HG03025 (cell line): ENCODE data around the gene JAKMIP1.

Experiments
- ATAC-seq: cut with Tn5 transposase; IDR thresholded peaks from one replicate; pipeline ENCODE4 v1.9.1; 2021; ENCODE audit warnings: mild to moderate bottlenecking, moderate library complexity; ENCODE audit not compliant: unreplicated experiment, low FRiP score

JAKMIP1 gene

GRCh38 chr4:6049278-6049677 is 151.1 kb downstream of the JAKMIP1 start:
- no peak for ATAC-seq

DNA sequence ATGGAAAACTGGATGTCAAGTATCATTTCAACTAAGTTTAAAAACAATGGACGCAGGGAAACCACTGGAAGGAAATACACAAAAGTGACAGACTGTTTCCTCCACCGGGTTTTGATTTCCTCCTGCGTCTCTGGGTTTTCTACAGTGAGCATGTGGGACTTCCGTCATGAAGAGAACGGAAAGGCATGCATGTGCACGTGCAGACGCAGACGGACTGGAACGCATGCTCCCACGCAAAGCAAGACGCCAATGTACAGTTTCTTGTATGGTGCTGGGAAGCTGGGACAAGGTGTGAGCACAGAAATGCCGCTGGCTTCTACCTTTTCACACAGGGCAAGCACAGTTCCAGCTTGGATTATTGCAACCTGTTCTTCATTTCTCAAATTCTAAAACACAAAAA is 151.8 kb downstream of the JAKMIP1 start:
- no peak for ATAC-seq

DNA sequence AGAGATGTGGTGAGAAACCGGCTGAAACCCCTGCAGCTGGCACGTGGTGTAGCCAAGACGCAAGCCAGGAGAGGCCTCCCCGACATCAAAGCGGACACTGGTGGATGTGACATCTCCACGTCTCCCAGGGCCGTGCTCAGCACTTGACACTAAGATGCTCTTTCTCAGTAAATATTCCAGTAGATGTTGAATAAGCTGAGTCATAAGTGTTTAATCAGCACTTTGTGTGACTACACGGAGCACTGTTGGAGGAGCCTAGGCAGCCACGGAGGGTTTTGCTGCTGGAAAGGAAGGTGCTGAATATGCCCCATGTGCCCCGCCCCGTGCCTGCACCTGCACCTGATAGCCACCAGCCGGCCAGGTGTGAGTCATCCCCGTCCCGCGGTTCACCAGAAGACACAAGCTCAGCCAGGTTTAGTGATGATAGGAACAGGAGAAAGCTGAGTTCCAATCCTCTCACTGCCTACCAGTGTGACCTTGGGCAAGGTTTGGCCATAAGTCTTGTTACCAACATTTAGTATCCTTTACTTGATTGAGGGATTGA is 153.1 kb downstream of the JAKMIP1 start:
- ATAC-seq = no peak

DNA sequence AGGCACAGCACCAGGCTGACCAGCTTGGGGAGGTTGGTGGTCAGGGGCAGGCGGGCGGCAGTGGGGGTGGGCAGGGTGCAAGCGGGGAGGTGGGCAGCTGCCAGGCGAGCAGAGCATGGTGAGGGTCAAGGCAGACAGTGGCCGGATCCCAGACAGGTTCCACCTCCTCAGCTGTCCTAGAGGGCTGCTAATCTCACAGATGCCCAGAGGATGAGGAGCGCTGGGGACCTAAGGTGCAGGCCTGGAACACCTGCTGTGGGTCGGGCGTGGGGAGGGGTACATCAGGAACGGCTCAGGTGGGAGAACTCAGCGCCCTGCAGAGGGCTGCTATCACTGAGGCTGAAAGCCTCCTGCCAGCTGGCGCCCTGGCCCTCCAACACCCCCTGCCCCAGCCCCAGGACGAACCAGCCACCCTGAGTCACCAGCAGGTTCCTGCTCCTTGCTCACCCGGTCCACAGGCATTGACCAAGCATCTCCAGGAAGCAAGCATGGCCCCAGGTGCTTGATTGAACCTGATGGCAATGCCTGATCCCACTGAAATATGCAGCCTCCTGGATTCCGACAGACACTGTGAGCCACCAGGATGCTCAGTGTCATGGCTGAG is 153.7 kb downstream of the JAKMIP1 start:
- no peak for ATAC-seq

DNA sequence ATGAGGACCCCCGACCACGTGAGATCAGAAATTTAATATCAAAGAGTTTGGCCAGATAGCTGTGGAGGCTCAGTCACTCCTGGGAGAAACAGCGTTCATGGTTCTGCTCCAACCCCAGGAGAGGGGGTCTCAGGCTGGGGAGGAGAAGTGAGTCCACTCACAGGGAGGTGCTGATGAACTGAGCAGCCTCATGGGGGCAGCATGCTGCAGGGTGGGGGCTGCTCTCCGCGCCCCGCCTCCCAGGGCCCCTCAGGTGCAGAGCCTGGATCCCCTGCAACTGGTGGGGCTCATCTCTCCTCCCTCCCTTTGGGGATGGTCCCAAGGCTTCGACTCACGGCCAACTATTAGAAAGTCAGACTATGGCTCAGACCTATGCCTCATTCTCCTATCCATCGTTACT is 155.5 kb downstream of the JAKMIP1 start:
- no peak for ATAC-seq

DNA sequence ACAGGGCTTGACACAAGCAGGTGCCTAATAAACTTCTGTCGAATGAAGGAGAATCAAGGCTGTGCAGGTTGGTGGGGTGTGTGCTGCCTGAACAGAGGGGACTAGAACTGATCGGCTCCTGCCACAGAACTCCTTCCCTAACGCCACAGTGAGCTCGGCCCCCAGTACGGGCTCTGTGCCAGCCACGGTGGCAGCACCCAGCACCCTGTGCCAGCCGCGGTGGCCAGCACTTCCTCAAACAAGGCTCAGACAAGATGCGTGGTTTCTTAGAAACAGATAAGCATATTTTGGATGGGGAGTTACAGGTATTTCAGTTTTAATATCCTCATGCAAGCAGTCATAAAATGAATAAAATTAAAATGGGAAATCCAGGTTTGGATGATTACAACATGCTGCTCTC is 156.1 kb downstream of the JAKMIP1 start:
- no peak for ATAC-seq

DNA sequence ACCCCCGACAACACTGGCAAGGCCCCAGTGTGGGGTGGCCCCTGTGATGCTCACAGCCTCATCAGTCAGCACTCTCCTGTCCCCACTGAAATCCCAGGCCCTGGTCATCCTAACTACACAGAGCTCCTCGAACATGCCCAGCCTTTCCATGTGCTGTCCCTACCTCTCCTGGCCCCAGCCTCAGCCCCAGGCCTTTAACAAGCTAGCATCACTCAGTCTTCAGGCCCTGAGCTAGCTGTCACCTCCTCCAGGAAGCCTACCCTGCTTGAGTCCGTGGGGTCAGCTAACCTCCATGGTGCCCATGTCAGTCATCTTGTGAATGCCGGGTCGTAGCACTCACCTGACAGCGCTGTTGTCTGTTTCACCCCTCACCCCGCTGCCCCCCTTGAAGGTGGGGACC is 156.5 kb downstream of the JAKMIP1 start:
- ATAC-seq = no peak

DNA sequence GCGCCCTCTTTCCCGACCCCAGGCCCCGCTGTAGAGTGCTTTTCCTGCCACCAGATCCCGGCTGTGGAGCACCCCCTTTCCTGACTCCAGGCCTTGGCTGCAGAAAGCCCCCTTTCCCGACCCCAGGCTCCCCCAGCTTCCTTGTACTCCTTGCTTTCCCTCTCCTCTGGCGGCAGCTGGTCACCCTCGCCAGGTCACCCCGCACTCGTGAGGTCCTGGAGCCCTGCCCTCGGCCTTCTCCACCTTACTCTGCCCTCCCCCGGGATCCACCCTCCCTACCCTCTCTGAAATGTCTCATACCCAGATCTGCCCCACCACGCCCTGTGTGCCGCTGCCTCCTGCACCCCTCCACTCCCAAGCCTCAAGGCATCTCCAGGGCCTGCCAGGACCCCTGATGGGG is 157.2 kb downstream of the JAKMIP1 start:
- ATAC-seq = no peak

- no peak for ATAC-seq
Measured at GRCh38 chr4:6042293-6043063, 157.9 kb downstream of the JAKMIP1 start.

DNA sequence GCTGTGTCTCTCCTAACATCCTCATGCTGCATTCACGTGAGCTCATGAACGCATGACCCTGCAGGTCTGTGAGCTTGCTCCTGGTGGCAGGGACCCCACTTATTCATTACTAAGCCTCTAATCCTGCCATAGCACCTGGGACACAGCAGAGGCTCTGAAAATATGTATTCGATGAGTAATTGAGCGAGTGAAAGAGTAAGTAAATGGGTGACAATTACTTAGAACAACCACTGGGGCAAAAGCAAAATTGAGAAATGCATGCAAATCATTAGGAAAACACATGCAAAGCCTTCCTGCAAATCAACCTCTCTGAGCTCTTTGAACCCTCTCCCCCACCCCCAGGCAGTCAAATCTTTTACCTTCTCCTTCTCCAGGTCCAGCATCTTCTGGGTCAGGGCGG is 158.5 kb downstream of the JAKMIP1 start:
- ATAC-seq = no peak

DNA sequence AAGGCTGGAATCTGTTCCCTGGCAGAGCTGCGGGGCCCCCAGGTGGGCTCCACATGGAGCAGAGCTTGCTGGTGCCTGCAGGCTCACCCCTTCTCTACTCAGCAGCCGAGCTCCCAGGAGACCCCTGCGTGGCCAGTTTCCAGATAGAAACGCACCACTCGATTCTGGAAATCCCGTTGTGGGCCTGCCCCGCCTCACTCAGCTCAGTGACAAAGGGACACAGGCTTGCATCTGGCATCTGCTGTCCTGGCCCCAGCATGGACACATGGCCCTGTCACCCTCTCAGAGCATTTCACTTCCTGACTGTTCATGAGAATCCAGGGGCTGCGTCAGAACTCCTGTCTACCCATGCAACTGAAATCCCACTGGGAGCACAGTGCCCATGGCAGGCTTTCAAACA is 161.6 kb downstream of the JAKMIP1 start:
- no peak for ATAC-seq

DNA sequence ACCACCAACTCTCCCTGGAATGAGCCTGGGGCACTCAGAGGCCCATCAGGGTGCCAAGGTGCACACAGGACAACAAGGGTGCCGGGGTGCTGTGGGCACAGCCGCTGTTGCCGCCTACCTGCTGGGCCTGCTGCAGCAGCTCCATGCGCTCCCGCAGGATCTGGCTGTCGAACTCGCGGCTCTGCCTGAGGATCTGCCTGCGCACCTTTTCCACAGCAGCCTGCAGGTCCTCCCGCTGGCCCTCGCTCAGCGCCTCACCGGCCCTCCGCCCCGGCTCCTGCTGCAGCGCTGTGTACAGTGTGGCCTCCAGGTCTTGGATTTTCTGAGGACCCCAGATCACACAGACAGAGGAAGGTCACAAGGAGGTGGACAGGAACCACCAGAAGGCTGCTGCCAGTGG is 164.6 kb downstream of the JAKMIP1 start:
- no peak for ATAC-seq

GRCh38 chr4:6033381-6033780 is 167.0 kb downstream of the JAKMIP1 start:
- ATAC-seq = no peak

- ATAC-seq = no peak
Measured at GRCh38 chr4:6032249-6033244, 167.8 kb downstream of the JAKMIP1 start.

- ATAC-seq = no peak
Measured at GRCh38 chr4:6031846-6032245, 168.5 kb downstream of the JAKMIP1 start.

DNA sequence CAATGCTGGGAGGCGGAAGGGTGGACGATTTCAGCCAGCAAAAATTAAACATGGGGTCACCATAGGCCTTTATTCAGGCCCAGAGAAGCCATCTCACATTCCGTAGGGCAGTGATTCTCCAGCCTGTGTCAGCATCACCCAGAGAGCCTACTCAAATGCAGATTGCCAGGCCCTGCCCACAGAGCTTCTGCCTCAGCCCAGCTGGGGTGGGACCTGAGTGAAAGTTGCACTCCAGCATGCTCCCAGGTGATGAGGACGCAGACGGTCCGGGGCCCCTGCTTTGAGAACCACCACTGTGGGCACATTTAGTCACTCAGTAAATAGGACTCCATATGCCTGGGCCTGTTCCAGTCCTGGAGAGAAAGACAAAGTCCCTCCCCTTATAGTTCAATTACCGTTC is 169.7 kb downstream of the JAKMIP1 start:
- ATAC-seq = no peak

DNA sequence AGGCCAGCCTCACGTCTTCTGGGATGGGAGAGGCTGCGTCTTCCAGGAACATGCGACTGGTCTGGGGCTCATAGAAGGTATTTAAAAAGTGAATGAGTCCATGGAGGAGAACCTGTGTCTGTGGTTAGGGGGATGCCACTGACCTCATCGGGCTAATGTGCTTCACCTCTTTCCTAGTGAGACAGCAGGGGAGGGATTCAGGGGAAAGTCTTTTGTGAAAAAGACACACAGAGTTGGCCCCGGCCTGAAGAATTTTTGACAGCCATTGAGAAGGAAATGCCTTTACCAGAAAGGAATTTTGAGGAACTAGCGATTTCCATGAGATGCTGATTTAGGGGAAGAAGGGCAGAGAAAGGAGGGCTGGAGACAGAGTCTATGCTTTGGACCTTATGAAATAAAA is 171.1 kb downstream of the JAKMIP1 start:
- no peak for ATAC-seq

GRCh38 chr4:6028168-6028567 is 172.2 kb downstream of the JAKMIP1 start:
- no peak for ATAC-seq

DNA sequence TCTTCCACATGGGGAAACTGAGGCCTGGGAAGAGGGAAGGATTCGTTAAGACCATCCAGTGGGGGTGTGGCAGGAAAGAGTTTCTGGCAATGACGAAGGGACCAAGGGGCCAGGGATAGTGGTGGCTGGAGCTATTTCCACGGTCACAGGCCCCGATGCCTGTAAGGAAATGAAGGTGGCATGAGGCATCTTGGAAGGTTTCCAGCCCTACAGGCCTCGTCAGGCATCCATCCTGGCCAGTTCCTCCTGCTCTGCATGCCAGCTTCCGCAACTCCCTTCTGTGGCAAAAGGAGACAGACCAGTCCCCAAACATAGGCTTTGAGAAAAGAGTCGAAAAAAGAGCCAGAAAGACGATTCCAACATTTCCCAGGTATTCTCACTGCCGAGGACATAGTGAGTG is 173.0 kb downstream of the JAKMIP1 start:
- ATAC-seq = no peak

DNA sequence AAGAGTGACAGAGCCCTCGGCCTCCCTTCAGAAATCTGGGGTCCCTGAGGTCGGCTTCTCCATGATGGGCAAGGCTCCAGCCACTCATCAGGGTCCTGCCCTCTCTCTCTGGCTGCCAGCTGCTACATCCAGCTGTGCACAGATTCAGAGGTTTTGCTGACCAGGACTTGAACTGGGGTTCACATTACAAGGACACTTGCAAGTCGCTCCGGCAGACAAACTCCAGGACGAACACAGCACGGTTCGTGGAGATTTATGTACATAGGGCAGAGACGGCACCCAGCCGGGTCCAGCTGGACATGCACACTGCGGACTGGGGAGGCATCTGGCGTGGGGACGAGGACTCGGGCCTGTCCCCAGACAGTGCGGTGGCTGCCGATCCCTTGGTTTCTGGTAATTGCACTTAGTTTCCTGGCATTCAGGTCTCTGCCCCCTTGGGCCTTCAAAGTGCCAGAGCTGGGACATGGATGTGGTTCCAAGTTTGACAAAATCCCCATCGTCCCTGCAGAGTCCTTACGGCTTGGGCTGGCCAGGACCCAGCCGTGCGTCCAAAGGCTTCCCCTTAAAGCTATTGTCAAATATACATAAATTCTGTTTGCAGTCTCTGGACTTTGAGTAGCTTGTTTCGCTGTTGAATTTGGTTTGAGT is 175.9 kb downstream of the JAKMIP1 start:
- no peak for ATAC-seq
